Lower leg skin (tissue), 4 donors: ENCODE measurements around the gene ATP13A4. TPM values are rescaled to one million over a fixed set of nuclear protein-coding genes. Genes with fewer than 3 reads are reported as not detected.

Experiments used
- DNase-seq, 2 donors: peaks; one replicate each; pipeline ENCODE4 v3.0.0-alpha.2; 2019; ENCODE audit warnings: low spot score in 2 of 2
- H3K4me3 ChIP-seq: fragments of 200-600 bp; sonication (generic); 2 replicates; pipeline ENCODE4 v1.5.1; 2017; ENCODE audit warnings: mild to moderate bottlenecking, low read depth; ENCODE audit not compliant: poor library complexity, severe bottlenecking
- CTCF ChIP-seq, 3 donors: fragments of 450-650 bp; IDR thresholded peaks; one replicate each; pipeline ENCODE4 v1.5.1; 2016; ENCODE audit warnings: antibody characterized with exemption in 3 of 3, mild to moderate bottlenecking in 3 of 3, moderate library complexity in 2 of 3
- POLR2A ChIP-seq, 2 donors: fragments of 450-650 bp; IDR thresholded peaks; one replicate each; pipeline ENCODE4 v1.6.1; 2016 to 2017; ENCODE audit warnings: antibody characterized with exemption in 2 of 2, mild to moderate bottlenecking in 1 of 2, moderate library complexity in 1 of 2
- WGBS, 2 donors: methylation state at CpG; one replicate each; pipeline ENCODE4 v1.1.5; 2018; 5-methylcytosine and 5-hydroxymethylcytosine counted together
- intact Hi-C: fragments of 100-400 bp; cut with DNase I; formaldehyde crosslinking; loops from one replicate; pipeline ENCODE4 v1.15.0; 2023; ENCODE audit warnings: low total_unique reads
- total RNA-seq, 4 donors: library from RNA; depleted of rRNA; stranded (reverse); fragments of >200 nt; gene quantifications; one replicate each; pipeline ENCODE4 v1.1.0, GENCODE V29; 2016

ATP13A4 gene
- total RNA-seq, 4 donors from 2014 or later: 29.9 to 44.9 (median 41.5) TPM

GRCh38 chr3:193491026-193491425 is 63.7 kb downstream of the ATP13A4 start:
- no peak for TF ChIP-seq CTCF (IDR thresholded peaks at IDR 0.05)
- TF ChIP-seq POLR2A (IDR thresholded peaks at IDR 0.05): no peak
- no peak for DNase-seq
- intact Hi-C loops: no loop called here
- 70 to 91% methylated on average over 1 of the region's 1 CpG for WGBS, 2 donors
- H3K4me3 ChIP-seq: no peak overlapping the region

- DNase-seq: no peak
- H3K4me3 ChIP-seq: no peak overlapping the region
- intact Hi-C loops: no loop called here
- WGBS, 2 donors: 76 to 78% methylated on average over 4 of the region's 4 CpGs
- TF ChIP-seq POLR2A (IDR thresholded peaks at IDR 0.05): no peak
- TF ChIP-seq CTCF (IDR thresholded peaks at IDR 0.05): no peak
Observed at GRCh38 chr3:193490580-193490979, 64.1 kb downstream of the ATP13A4 start.

- H3K4me3 ChIP-seq: no peak overlapping the region
- WGBS, 2 donors: 83 to 90% methylated on average over 6 of the region's 6 CpGs
- intact Hi-C loops: no loop called here
- TF ChIP-seq CTCF (IDR thresholded peaks at IDR 0.05) (no peak), POLR2A (IDR thresholded peaks at IDR 0.05) (no peak)
- DNase-seq: no peak
Observed at GRCh38 chr3:193489949-193490348, 64.7 kb downstream of the ATP13A4 start.

- H3K4me3 ChIP-seq: no peak overlapping the region
- WGBS, 2 donors: 90 to 94% methylated on average over 5 of the region's 5 CpGs
- intact Hi-C loops: no loop called here
- no peak for DNase-seq
- TF ChIP-seq CTCF (IDR thresholded peaks at IDR 0.05): no peak
- no peak for TF ChIP-seq POLR2A (IDR thresholded peaks at IDR 0.05)
Observed at GRCh38 chr3:193488741-193489140, 66.0 kb downstream of the ATP13A4 start.

- DNase-seq: no peak
- TF ChIP-seq CTCF (IDR thresholded peaks at IDR 0.05) (no peak), POLR2A (IDR thresholded peaks at IDR 0.05) (no peak)
- WGBS, 2 donors: 0 to 74% methylated on average over 1 of the region's 1 CpG
- no peak overlapping the region for H3K4me3 ChIP-seq
- intact Hi-C loops: no loop called here
Observed at GRCh38 chr3:193483988-193484539, 70.6 kb downstream of the ATP13A4 start.

- no peak overlapping the region for H3K4me3 ChIP-seq
- WGBS, 2 donors: 0 to 47% methylated on average over 1 of the region's 1 CpG
- intact Hi-C loops: no loop called here
- TF ChIP-seq POLR2A (IDR thresholded peaks at IDR 0.05) (no peak), CTCF (IDR thresholded peaks at IDR 0.05) (no peak)
- DNase-seq: no peak
Observed at GRCh38 chr3:193481436-193481835, 73.3 kb downstream of the ATP13A4 start.
